Endometrial microvascular endothelial cells (primary cell): Measurements from ENCODE around the gene ARHGAP31. TPM values are rescaled to one million over a fixed set of nuclear protein-coding genes. Genes with fewer than 3 reads are reported as not detected.
"Not testable (repeated sequence)": the region's sequence is repeated elsewhere in the genome, so short reads cannot be mapped to it uniquely, and the experiment has no call there.

ENCODE experiments used
- in situ Hi-C: cut with HindIII; loops from 2 replicates; pipeline ENCODE4 v1.10.0; 2017; ENCODE audit warnings: low sequenced_read_pairs, low pct_unique_long_range_greater_than_20kb; ENCODE audit errors: inconsistent ontology term
- total RNA-seq: library from RNA; depleted of rRNA; stranded (reverse); fragments of >200 nt; gene quantifications from one replicate; pipeline ENCODE4 v1.2.3, GENCODE V29; 2015; ENCODE audit errors: inconsistent ontology term

The ARHGAP31 gene
- total RNA-seq, 1 donor from 2014 or later: 39.4 TPM

DNA sequence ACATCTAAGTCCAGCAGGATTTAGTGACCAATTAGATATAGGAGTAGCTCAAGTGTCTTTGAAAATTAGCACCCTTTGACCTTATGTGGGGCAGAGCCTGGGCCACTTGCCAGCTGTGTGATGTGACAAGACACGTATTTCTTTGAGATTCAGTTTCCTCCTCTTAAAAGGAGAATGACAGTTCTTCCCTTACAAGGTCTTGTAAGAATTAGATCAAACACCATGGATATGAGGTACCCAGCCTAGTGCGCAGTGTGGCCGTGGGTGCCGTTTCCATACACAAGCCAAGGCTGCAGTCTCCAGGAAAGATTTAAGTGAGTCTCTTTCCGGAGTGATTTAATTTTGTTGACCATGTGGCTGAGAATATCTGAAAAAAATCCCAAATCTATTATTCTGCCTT, 46.3 kb downstream of the ARHGAP31 start:
- in situ Hi-C loops: no loop called here

- in situ Hi-C loops: no loop called here
Measured at GRCh38 chr3:119342176-119342575, 48.0 kb downstream of the ARHGAP31 start.

GRCh38 chr3:119343719-119344118, 49.5 kb downstream of the ARHGAP31 start:
- in situ Hi-C loops: no loop called here

- in situ Hi-C loops: no loop called here
Measured at GRCh38 chr3:119346076-119346496, 51.9 kb downstream of the ARHGAP31 start.

GRCh38 chr3:119347036-119347435, 52.9 kb downstream of the ARHGAP31 start:
- in situ Hi-C loops: no loop called here

DNA sequence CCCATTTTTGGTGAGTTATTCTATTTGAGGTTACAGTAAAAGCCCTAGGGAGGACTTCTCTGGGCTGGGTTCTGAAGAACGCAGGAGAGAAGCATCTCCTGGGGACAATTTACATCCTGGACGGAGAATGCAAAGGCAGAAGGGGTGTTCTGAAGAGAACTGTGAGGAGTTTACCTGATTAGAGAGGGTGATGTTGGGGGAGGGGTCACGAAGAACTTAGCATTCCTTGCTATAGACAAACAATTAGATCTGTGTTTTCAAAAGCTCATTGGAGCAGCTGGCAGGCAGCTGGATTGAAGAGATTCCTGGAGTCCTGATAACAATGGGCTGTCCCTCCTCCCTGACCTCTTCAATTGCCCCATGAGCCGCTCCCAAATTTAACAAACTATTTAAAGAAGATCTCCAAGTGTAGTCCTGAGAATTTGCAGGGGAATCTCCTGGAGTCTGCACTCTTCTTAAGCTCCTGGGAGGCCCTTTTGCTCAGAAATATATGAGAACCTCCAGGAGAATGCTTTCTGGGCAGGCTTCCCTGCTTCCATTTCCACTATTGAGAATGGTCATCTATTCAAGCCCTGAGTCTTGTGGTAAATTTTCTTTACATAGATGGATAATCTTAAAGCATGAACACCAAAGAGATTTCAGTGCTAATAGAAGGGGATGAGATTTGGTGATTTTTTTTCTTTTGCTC, 55.3 kb downstream of the ARHGAP31 start:
- in situ Hi-C loops: no loop called here

DNA sequence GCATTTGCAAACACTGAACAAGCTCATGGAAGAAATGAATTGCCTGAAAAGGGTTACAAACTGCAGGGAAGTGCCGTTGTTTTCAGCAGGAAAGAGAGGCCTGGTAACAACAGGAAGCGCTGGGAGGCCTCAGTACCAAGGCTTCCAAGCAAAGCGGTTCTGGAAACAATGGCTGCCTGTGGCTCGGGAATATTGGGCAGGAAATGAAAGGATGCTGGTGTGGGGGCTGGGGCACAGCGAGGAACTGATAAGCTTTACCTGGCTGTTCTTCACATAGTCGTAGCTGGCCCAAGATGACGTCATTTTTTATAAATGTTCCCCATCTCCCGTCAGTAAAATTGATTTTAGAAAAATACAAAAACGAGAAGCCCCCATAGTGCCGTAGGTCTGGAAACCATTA, 55.9 kb downstream of the ARHGAP31 start:
- in situ Hi-C loops: no loop called here

- in situ Hi-C loops: no loop called here
Measured at GRCh38 chr3:119351581-119351980, 57.4 kb downstream of the ARHGAP31 start.

- in situ Hi-C loops: no loop called here
Measured at GRCh38 chr3:119352034-119352609, 57.9 kb downstream of the ARHGAP31 start.

DNA sequence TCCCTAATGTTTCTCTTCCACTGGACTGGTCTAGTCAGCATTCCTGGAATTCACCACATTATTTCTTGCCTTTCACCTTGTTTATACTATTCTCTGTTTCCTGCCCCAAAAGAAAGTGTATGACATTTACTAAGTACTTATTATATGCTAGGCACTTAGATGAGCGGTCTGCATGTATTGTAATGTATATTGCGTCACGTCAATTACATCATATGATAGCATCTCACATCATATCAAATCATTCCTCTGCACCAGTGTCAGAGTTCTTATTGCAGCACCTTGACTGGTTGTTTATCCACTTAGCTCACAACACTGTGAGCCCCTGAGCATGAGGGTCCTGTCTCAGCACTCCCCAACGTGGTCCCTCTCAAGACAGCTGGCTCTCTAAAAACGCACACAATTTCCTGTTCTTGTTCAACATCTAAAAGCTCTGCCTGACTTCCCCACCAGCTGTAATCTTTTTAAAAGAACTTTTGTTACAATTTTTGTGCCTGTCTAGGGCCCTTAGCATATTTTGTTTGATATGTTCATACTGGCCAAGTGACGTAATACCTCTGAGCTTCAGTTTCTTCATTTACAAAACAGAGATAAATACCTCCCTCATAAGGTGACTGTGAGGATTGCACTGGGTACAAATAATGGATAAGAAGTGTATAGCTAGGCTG, 58.8 kb downstream of the ARHGAP31 start:
- in situ Hi-C loops: no loop called here

DNA sequence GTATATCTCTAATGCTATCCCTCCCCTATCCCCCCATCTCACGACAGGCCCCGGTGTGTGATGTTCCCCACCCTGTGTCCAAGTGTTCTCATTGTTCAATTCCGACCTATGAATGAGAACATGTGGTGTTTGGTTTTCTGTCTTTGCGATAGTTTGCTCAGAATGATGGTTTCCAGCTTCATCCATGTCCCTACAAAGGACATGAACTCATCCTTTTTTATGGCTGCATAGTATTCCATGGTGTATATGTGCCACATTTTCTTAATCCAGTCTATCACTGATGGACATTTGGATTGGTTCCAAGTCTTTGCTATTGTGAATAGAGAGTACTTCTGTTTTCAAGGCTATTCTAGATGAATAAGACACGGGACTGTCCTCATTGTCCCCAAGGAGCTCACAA, 61.4 kb downstream of the ARHGAP31 start:
- in situ Hi-C loops: not testable (repeated sequence)

GRCh38 chr3:119356646-119357045, 62.5 kb downstream of the ARHGAP31 start:
- in situ Hi-C loops: no loop called here

- in situ Hi-C loops: no loop called here
Measured at GRCh38 chr3:119357190-119357589, 63.0 kb downstream of the ARHGAP31 start.

GRCh38 chr3:119359476-119360326, 65.5 kb downstream of the ARHGAP31 start:
- in situ Hi-C loops: no loop called here

GRCh38 chr3:119360736-119361462, 66.7 kb downstream of the ARHGAP31 start:
- in situ Hi-C loops: no loop called here

GRCh38 chr3:119362010-119362409, 67.8 kb downstream of the ARHGAP31 start:
- in situ Hi-C loops: no loop called here

- in situ Hi-C loops: no loop called here
Measured at GRCh38 chr3:119362940-119363725, 69.0 kb downstream of the ARHGAP31 start.

- in situ Hi-C loops: no loop called here
Measured at GRCh38 chr3:119364401-119364800, 70.2 kb downstream of the ARHGAP31 start.
